Fibroblast of mammary gland (primary cell): Measurements from ENCODE around the gene TET1.
A peak's percentile ranks its signal among the peaks of the same experiment; 100 is the strongest.

Source experiments
- DNase-seq: peaks from one replicate; pipeline ENCODE4 v3.0.0-alpha.2; 2010; ENCODE audit warnings: low read depth
- H3K4me3 ChIP-seq: 2 replicates; pipeline ENCODE4 v1.5.1; 2011; ENCODE audit warnings: low read depth, mild to moderate bottlenecking, low read length, moderate library complexity; ENCODE audit not compliant: control insufficient read depth
- TF ChIP-seq, protein P1 (sequence below): conservative IDR thresholded peaks from 2 replicates; pipeline ENCODE4 v1.5.1; 2011; ENCODE audit warnings: low read depth, low read length, inconsistent platforms; ENCODE audit not compliant: control insufficient read depth, insufficient read depth

Gene TET1

DNA sequence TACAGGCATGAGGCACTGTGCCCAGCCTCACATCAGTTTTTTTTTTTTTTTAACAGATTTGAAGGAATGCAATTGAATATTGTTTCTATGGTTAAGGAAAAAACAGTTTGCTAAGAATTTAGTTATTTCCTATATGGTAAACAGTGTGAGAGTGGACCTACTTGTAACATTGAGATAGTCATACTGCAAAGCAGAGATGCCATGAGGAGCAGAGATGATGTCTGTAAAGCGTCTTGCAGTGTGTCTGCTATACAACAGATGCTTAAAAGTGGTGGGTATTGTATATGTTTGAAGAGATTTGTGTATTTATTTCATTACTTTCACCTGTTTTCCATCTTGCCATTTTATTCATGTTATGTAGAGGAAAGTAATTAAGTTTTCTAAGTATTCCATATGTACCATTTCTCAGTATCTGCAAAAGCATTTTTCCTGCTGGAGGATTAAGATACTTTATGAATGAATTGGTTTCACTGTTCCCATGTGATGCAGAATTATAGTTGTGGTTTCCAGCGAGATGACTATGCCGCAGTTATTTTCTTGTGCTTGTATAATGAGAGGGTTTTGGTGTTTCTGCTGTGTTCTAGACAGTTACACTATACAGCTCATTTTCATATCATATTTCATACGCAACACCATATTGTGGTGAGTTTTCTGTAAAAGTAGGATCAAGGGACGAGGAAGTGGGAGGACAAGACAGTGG, 26.6 kb downstream of the TET1 start:
- TF ChIP-seq, protein P1, sequence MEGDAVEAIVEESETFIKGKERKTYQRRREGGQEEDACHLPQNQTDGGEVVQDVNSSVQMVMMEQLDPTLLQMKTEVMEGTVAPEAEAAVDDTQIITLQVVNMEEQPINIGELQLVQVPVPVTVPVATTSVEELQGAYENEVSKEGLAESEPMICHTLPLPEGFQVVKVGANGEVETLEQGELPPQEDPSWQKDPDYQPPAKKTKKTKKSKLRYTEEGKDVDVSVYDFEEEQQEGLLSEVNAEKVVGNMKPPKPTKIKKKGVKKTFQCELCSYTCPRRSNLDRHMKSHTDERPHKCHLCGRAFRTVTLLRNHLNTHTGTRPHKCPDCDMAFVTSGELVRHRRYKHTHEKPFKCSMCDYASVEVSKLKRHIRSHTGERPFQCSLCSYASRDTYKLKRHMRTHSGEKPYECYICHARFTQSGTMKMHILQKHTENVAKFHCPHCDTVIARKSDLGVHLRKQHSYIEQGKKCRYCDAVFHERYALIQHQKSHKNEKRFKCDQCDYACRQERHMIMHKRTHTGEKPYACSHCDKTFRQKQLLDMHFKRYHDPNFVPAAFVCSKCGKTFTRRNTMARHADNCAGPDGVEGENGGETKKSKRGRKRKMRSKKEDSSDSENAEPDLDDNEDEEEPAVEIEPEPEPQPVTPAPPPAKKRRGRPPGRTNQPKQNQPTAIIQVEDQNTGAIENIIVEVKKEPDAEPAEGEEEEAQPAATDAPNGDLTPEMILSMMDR = no peak
- no peak for DNase-seq
- no peak overlapping the region for H3K4me3 ChIP-seq

DNA sequence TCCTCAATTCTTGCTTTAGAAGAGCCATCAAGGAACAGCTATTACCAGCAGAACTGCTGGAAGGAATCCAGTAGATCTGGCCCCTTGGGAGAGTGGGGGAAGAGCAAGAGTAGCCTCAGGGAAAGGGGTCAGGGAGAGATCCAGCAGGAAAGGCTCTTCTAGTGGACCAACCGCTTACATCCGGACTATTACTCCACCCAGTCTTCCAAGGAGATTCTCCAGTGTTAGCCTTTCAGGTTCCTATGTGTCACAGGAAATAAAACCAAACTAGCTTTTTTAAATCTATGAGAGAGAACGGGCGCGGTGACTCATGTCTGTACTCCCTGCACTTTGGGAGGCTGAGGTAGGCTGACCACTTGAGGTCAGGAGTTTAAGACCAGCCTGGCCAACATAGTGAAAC, 34.3 kb downstream of the TET1 start:
- TF ChIP-seq, protein P1 = no peak
- peak; percentile 92 for DNase-seq
- H3K4me3 ChIP-seq = no peak overlapping the region

DNA sequence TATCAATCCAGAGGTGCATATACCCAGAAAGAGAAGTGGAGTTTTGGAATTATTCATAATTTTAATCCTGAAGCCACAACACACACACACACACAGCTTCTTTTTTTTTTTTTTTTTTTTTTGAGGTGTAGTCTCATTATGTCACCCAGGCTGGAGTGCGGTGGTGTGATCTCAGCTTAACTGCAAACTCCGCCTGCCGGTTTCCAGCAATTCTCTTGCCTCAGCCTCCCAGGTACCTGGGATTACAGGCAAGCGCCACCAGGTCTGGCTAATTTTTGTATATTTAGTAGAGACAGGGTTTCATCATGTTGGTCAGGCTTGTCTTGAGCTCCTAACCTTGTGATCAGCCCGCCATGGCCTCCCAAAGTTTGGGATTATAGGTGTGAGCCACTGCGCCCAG, 35.4 kb downstream of the TET1 start:
- TF ChIP-seq, protein P1 = no peak
- H3K4me3 ChIP-seq = no peak overlapping the region
- DNase-seq = no peak

DNA sequence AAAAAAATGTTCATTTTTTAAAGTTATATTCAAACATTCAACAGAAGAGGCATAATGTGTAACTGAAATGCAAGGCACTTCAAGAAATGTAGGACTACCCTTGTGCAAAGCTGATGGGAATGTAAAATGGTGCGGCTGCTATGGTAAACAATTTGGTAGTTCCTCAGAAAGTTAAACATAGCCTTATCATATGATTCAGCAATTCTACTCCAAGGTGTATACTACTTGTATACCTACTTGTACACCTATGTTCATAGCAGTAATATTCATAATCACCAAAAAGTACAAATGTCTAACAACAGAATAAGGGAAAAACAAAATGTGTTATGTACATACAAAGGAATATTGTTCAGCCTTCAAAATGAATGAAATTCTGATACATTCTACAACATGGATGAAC, 37.3 kb downstream of the TET1 start:
- TF ChIP-seq, protein P1 = no peak
- DNase-seq = no peak
- H3K4me3 ChIP-seq = no peak overlapping the region

DNA sequence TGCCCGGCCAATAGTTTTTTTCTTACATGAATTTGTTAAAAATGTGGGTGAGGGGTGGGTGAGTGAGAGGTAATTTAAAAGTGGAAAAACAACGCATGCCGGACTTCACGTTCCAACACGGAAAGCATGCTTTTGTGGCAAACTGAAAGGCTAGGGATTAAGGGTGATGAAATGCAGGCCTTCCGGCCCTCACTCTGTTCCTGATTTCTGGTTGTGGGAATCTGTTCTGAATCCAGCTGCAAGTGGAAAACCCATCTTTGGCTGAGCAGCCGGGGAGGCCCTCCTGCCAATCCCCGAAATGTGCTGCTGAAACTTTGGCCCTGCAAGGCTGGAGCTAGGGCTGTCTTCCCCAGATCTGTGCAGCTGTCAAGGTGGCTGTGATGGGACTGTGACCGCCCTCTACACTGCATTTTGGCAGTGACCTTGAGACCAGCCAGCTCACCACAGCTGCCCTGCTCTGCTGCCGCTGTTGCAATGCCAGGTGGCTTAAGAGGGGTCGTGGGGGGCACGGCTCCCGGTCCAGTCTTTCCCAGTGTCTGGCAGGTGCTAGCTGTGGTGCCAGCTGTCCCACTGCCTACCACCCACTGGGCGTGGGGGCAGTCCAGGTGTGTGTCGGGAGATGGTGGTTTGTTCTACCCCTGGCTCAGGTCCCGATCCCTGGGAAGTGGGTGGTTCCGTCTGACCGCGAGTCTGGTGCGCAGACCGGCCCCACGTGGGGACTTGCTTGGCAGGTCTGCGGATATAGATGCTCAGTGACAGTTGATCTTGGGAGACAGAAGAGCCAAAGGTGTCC, 39.0 kb downstream of the TET1 start:
- H3K4me3 ChIP-seq = peak overlapping the region; percentile 47
- DNase-seq = peak; percentile 72
- TF ChIP-seq, protein P1 = no peak

DNA sequence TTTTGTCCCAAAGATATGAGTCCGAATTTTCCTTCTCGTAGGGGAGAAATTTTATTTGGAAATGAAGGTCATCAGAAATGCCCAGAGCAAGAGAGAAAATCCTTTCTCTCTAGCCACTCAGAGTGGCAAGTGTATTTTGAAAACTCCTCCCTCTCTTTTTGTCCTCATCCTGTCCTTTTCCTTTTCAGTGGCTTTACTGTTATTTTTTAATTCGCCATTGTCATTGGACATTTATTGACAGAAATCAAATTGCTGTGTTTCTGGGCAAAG, 39.6 kb downstream of the TET1 start:
- H3K4me3 ChIP-seq = peak overlapping the region; percentile 47

More for the DNA sequence above, 39.6 kb downstream of the TET1 start:
- TF ChIP-seq, protein P1 = no peak
- DNase-seq = no peak
